NCI-H146 (cell line): ENCODE data around the gene FAM209A.
"Not testable (repeated sequence)": the region's sequence is repeated elsewhere in the genome, so short reads cannot be mapped to it uniquely, and the experiment has no call there.

Source experiments
- DNase-seq: peaks from one replicate; lab custom pipeline; 2025; lab: John Stamatoyannopoulos, UW

FAM209A gene

GRCh38 chr20:56524444-56524843, at the start of gene FAM209A:
TSS of gene FAM209A (plus strand) at chr20:56524744. CDS start at chr20:56524809, 65 bp downstream.
- DNase-seq = not testable (repeated sequence)

GRCh38 chr20:56483970-56484369, 40.6 kb upstream of the FAM209A start:
- DNase-seq = no peak

- DNase-seq = no peak
These were observed 37.3 kb upstream of the FAM209A start for GRCh38 chr20:56487216-56487615.

- no peak for DNase-seq
These were observed 36.0 kb upstream of the FAM209A start for GRCh38 chr20:56488566-56488965.

GRCh38 chr20:56501116-56501515, 23.4 kb upstream of the FAM209A start:
- no peak for DNase-seq

GRCh38 chr20:56503916-56504315, 20.6 kb upstream of the FAM209A start:
- DNase-seq = no peak

- DNase-seq = no peak
These were observed 20.1 kb upstream of the FAM209A start for GRCh38 chr20:56504373-56505005.

GRCh38 chr20:56506103-56506502, 18.4 kb upstream of the FAM209A start:
- no peak for DNase-seq

GRCh38 chr20:56511926-56512325, 12.6 kb upstream of the FAM209A start:
- DNase-seq = no peak

- no peak for DNase-seq
These were observed 11.1 kb upstream of the FAM209A start for GRCh38 chr20:56513161-56514150.

- DNase-seq = no peak
These were observed 7.9 kb upstream of the FAM209A start for GRCh38 chr20:56516631-56517030.

GRCh38 chr20:56517211-56517610, 7.3 kb upstream of the FAM209A start:
- DNase-seq = no peak

GRCh38 chr20:56517641-56518040, 6.9 kb upstream of the FAM209A start:
- no peak for DNase-seq

GRCh38 chr20:56518126-56518525, 6.4 kb upstream of the FAM209A start:
- no peak for DNase-seq

GRCh38 chr20:56518721-56519398, 5.7 kb upstream of the FAM209A start:
- no peak for DNase-seq

GRCh38 chr20:56519551-56519950, 5.0 kb upstream of the FAM209A start:
- no peak for DNase-seq

GRCh38 chr20:56520180-56520579, 4.4 kb upstream of the FAM209A start:
- no peak for DNase-seq

- not testable (repeated sequence) for DNase-seq
These were observed 3.7 kb upstream of the FAM209A start for GRCh38 chr20:56520746-56521354.

- no peak for DNase-seq
These were observed 2.2 kb upstream of the FAM209A start for GRCh38 chr20:56522311-56522710.

GRCh38 chr20:56527521-56527920, 3.0 kb downstream of the FAM209A start:
- DNase-seq = no peak

- DNase-seq = not testable (repeated sequence)
These were observed 8.4 kb downstream of the FAM209A start, which contains the start of gene FAM209B for GRCh38 chr20:56532946-56533345. TSS of gene FAM209B (plus strand) at chr20:56533246. CDS start at chr20:56533342, 96 bp downstream.

GRCh38 chr20:56537997-56538396, 13.5 kb downstream of the FAM209A start:
- no peak for DNase-seq
